Endothelial cell (in vitro differentiated cells): ENCODE results near the gene TRIM67. TPM values are rescaled to one million over a fixed set of nuclear protein-coding genes. Genes with fewer than 3 reads are reported as not detected.
"Not testable (repeated sequence)": the region's sequence is repeated elsewhere in the genome, so short reads cannot be mapped to it uniquely, and the experiment has no call there.

Experiments
- DNase-seq: peaks from one replicate; pipeline ENCODE4 v3.0.0; 2021; ENCODE audit warnings: low spot score
- H3K27ac Mint-ChIP-seq: one replicate; pipeline ENCODE4 v1.8.0; 2021; ENCODE audit warnings: mixed read lengths, inconsistent platforms; ENCODE audit not compliant: unreplicated experiment
- H3K27me3 Mint-ChIP-seq: one replicate; pipeline ENCODE4 v1.8.0; 2021; ENCODE audit warnings: mild to moderate bottlenecking, moderate library complexity, mixed read lengths, inconsistent platforms; ENCODE audit not compliant: unreplicated experiment
- H3K36me3 Mint-ChIP-seq: one replicate; pipeline ENCODE4 v1.8.0; 2021; ENCODE audit warnings: mild to moderate bottlenecking, low read depth, mixed read lengths, inconsistent platforms; ENCODE audit not compliant: unreplicated experiment
- H3K4me1 Mint-ChIP-seq: one replicate; pipeline ENCODE4 v1.8.0; 2021; ENCODE audit warnings: mild to moderate bottlenecking, mixed read lengths, inconsistent platforms; ENCODE audit not compliant: unreplicated experiment
- H3K4me3 Mint-ChIP-seq: one replicate; pipeline ENCODE4 v1.8.0; 2021; ENCODE audit warnings: mild to moderate bottlenecking, mixed read lengths, inconsistent platforms; ENCODE audit not compliant: unreplicated experiment
- H3K9me3 Mint-ChIP-seq: one replicate; pipeline ENCODE4 v1.8.0; 2021; ENCODE audit warnings: mixed read lengths, inconsistent platforms; ENCODE audit not compliant: unreplicated experiment
- CTCF ChIP-seq: fragments of 200-600 bp; sonication (generic); IDR thresholded peaks from one replicate; pipeline ENCODE4 v1.5.0; 2021; ENCODE audit warnings: antibody characterized with exemption; ENCODE audit not compliant: unreplicated experiment
- total RNA-seq: library from RNA; stranded (reverse); fragmentation: NEBNext Ultra II Directional; extraction: Animal tissue kit (Norgen Biotek cat#: 25700); gene quantifications from one replicate; pipeline ENCODE4 v1.2.1, GENCODE V29; 2021; ENCODE audit not compliant: unreplicated experiment

TRIM67 gene
- total RNA-seq, 1 donor from 2014 or later, result 0.26 TPM

GRCh38 chr1:231157311-231157710 lies 4.5 kb upstream of the TRIM67 start:
- no peaks in the 10 kb centered on the region for H3K9me3 Mint-ChIP-seq
- peaks cover 20% of the 10 kb centered on the region for H3K4me1 Mint-ChIP-seq
- no peak for TF ChIP-seq CTCF
- H3K27ac Mint-ChIP-seq, result no peak overlapping the region
- H3K36me3 Mint-ChIP-seq, result peaks cover under 1% of the 10 kb centered on the region
- no peak for DNase-seq
- peaks cover 4% of the 10 kb centered on the region for H3K27me3 Mint-ChIP-seq
- H3K4me3 Mint-ChIP-seq, result no peak overlapping the region

DNA sequence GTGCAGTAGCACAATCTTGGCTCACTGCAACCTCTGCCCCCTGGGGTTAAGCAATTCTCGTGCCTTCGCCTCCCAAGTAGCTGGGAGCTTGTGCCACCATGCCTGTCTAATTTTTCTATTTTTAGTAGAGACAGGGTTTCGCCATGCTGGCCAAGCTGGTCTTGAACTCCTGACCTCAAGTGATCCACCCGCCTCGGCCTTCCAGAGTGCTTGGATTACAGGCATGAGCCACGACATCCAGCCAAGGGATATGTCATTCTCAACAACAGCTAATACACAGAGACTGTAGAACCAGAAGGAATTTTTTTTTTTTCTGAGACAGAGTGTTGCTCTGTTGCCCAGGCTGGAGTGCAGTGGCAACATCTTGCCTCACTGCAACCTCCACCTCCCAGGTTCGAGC lies 3.7 kb upstream of the TRIM67 start:
- H3K4me1 Mint-ChIP-seq, result peaks cover 20% of the 10 kb centered on the region
- not testable (repeated sequence) for H3K9me3 Mint-ChIP-seq, H3K4me3 Mint-ChIP-seq, DNase-seq, H3K36me3 Mint-ChIP-seq, H3K27ac Mint-ChIP-seq, H3K27me3 Mint-ChIP-seq

DNA sequence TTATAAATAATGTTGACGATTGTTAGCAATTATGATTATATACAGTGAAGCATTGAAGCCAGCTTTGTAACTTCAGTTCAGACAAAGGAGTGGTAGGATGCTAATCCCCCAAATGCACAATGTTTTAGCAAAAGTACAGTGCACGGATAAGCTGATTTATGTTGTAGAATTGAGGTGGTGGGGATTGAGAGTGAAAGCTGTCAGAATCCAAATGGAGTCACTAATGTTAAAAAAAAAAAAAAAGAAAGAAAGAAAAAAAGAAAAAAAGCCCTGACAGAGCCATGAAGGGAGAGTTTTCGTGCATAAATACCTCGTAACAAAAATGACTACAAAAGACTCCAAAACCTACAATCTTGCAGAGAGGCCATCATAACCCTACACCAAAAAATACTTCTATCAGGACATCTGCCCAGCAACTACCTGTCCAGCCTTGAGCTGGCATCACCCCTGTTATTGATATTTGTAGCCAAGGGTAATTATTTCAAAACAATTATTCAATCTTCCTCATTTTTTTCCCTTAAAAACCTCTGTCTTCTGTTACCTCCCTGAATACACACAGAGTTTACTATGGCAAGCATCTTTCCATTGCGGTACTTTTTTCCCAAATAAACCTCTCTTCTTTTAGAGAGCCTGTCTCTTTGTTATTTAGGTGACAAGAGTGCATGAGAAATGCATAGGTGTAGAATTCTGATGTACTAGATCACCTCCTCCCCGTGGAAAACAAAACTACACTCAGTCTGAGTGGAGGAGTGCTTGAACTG lies 2.5 kb upstream of the TRIM67 start:
- no peaks in the 10 kb centered on the region for H3K9me3 Mint-ChIP-seq
- H3K27ac Mint-ChIP-seq, result no peak overlapping the region
- H3K4me3 Mint-ChIP-seq, result no peak overlapping the region
- H3K36me3 Mint-ChIP-seq, result no peaks in the 10 kb centered on the region
- no peak for DNase-seq
- peaks cover 20% of the 10 kb centered on the region for H3K4me1 Mint-ChIP-seq
- peaks cover 10% of the 10 kb centered on the region for H3K27me3 Mint-ChIP-seq
- no peak for TF ChIP-seq CTCF

GRCh38 chr1:231159963-231160761 lies 1.7 kb upstream of the TRIM67 start:
- peaks cover 14% of the 10 kb centered on the region for H3K27me3 Mint-ChIP-seq

More at GRCh38 chr1:231159963-231160761, 1.7 kb upstream of the TRIM67 start:
- Mint-ChIP-seq H3K9me3 (no peaks in the 10 kb centered on the region), H3K4me1 (peaks cover 20% of the 10 kb centered on the region), H3K36me3 (no peaks in the 10 kb centered on the region), H3K4me3 (peak overlapping the region; percentile 11), H3K27ac (no peak overlapping the region)
- TF ChIP-seq CTCF, result no peak
- DNase-seq, result peak; percentile 11
